Measurements from ENCODE around the gene CNOT10.
"Not testable (repeated sequence)": the region's sequence is repeated elsewhere in the genome, so short reads cannot be mapped to it uniquely, and the experiment has no call there.

CNOT10 gene

GRCh38 chr3:32684800-32685542 is at the start of gene CNOT10:
Gene CNOT10 (plus strand): TSS chr3:32685188. CDS start chr3:32685461, 273 bp downstream.
- peaks cover 0 to 3% (median 0%) of the 10 kb centered on the region in 5 donors for H3K36me3 ChIP-seq (ENCODE audit: control insufficient read depth in 5 of 5, insufficient read depth in 5 of 5, low read length in 5 of 5)
- peak within 1 kb of the TSS; percentile 72 to 92 (median 87) for H3K4me3 ChIP-seq (ENCODE audit: low read depth in 1 of 5, low read length in 5 of 5)
- peaks cover 0 to 2% (median 0%) of the 10 kb centered on the region in 5 donors for H3K9me3 ChIP-seq (ENCODE audit: control insufficient read depth in 5 of 5, low read length in 5 of 5)
- peak within 1 kb of the TSS; percentile 84 for H3K27ac ChIP-seq (ENCODE audit: low read depth, low read length)
- H3K27me3 ChIP-seq (ENCODE audit: control insufficient read depth in 5 of 5, insufficient read depth in 4 of 5, low read length in 5 of 5) = no peaks in the 10 kb centered on the region
- peaks cover 7 to 22% (median 17%) of the 10 kb centered on the region in 5 donors for H3K4me1 ChIP-seq (ENCODE audit: control insufficient read depth in 5 of 5, insufficient read depth in 5 of 5, low read length in 5 of 5)
- H3K9ac ChIP-seq (ENCODE audit: low read length in 5 of 5) = peak within 1 kb of the TSS; percentile 20 to 81 (median 70)

DNA sequence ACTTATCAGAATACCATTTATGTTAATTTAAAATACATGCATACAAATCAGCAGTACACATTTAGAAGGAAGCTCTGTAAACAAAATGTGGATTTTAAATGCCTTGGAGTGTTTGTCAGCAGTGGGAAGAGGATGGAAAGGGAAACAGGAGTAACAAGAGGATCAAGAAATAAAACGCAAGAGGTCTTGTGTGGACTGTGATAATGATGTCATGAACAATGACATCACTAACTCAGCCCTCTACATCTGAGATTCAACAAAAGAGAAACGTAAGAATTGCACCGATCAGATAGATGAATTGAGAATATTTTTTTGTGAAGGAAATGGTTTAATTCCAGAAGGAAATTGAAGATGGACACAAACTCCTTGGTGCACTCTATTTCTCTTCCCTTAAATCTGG is 44.0 kb upstream of the CNOT10 start:
- no peaks in the 10 kb centered on the region for H3K4me1 ChIP-seq (ENCODE audit: control insufficient read depth in 5 of 5, insufficient read depth in 5 of 5, low read length in 5 of 5)
- H3K4me3 ChIP-seq (ENCODE audit: low read depth in 1 of 5, low read length in 5 of 5) = no peak overlapping the region
- no peak overlapping the region for H3K27ac ChIP-seq (ENCODE audit: low read depth, low read length)
- no peaks in the 10 kb centered on the region for H3K9me3 ChIP-seq (ENCODE audit: control insufficient read depth in 5 of 5, low read length in 5 of 5)
- peaks cover 0 to 4% (median 0%) of the 10 kb centered on the region in 5 donors for H3K27me3 ChIP-seq (ENCODE audit: control insufficient read depth in 5 of 5, insufficient read depth in 4 of 5, low read length in 5 of 5)
- no peaks in the 10 kb centered on the region for H3K36me3 ChIP-seq (ENCODE audit: control insufficient read depth in 5 of 5, insufficient read depth in 5 of 5, low read length in 5 of 5)
- H3K9ac ChIP-seq (ENCODE audit: low read length in 5 of 5) = no peak overlapping the region

- H3K9me3 ChIP-seq (ENCODE audit: control insufficient read depth in 5 of 5, low read length in 5 of 5) = no peaks in the 10 kb centered on the region
- H3K9ac ChIP-seq (ENCODE audit: low read length in 5 of 5) = no peak overlapping the region
- H3K27ac ChIP-seq (ENCODE audit: low read depth, low read length) = no peak overlapping the region
- H3K4me1 ChIP-seq (ENCODE audit: control insufficient read depth in 5 of 5, insufficient read depth in 5 of 5, low read length in 5 of 5) = no peaks in the 10 kb centered on the region
- peaks cover 0 to 4% (median 0%) of the 10 kb centered on the region in 5 donors for H3K27me3 ChIP-seq (ENCODE audit: control insufficient read depth in 5 of 5, insufficient read depth in 4 of 5, low read length in 5 of 5)
- no peaks in the 10 kb centered on the region for H3K36me3 ChIP-seq (ENCODE audit: control insufficient read depth in 5 of 5, insufficient read depth in 5 of 5, low read length in 5 of 5)
- no peak overlapping the region for H3K4me3 ChIP-seq (ENCODE audit: low read depth in 1 of 5, low read length in 5 of 5)
These were observed 43.6 kb upstream of the CNOT10 start for GRCh38 chr3:32641356-32641755.

GRCh38 chr3:32643354-32643753 is 41.6 kb upstream of the CNOT10 start:
- Histone ChIP-seq H3K9ac (ENCODE audit: low read length in 5 of 5) (no peak overlapping the region), H3K27me3 (ENCODE audit: control insufficient read depth in 5 of 5, insufficient read depth in 4 of 5, low read length in 5 of 5) (peaks cover 0 to 4% (median 0%) of the 10 kb centered on the region in 5 donors)

DNA sequence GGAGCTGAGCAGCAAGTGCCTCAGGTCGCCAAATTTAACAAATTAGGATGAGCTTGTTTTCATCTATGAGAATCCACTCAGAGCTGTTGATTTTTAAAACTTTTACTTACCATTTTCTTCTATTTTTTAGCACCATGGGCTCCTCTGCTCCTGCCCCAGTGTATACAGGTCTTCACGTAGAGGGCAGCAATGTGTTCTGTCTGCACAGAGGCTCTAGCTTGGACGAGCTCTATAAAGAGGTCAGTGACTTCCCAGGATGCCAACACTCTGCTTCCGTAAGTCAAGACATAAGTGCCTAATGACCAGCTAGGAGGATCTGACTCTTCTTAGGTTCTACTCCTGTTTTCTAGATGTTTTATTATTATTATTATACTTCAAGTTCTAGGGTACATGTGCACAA is 41.2 kb upstream of the CNOT10 start:
- peaks cover 0 to 4% (median 0%) of the 10 kb centered on the region in 5 donors for H3K27me3 ChIP-seq (ENCODE audit: control insufficient read depth in 5 of 5, insufficient read depth in 4 of 5, low read length in 5 of 5)
- no peak overlapping the region for H3K9ac ChIP-seq (ENCODE audit: low read length in 5 of 5)
- H3K9me3 ChIP-seq (ENCODE audit: control insufficient read depth in 5 of 5, low read length in 5 of 5) = no peaks in the 10 kb centered on the region
- H3K36me3 ChIP-seq (ENCODE audit: control insufficient read depth in 5 of 5, insufficient read depth in 5 of 5, low read length in 5 of 5) = no peaks in the 10 kb centered on the region
- H3K27ac ChIP-seq (ENCODE audit: low read depth, low read length) = no peak overlapping the region
- no peaks in the 10 kb centered on the region for H3K4me1 ChIP-seq (ENCODE audit: control insufficient read depth in 5 of 5, insufficient read depth in 5 of 5, low read length in 5 of 5)
- no peak overlapping the region for H3K4me3 ChIP-seq (ENCODE audit: low read depth in 1 of 5, low read length in 5 of 5)

More at GRCh38 chr3:32643354-32643753, 41.6 kb upstream of the CNOT10 start:
- Histone ChIP-seq H3K27ac (ENCODE audit: low read depth, low read length) (no peak overlapping the region), H3K36me3 (ENCODE audit: control insufficient read depth in 5 of 5, insufficient read depth in 5 of 5, low read length in 5 of 5) (no peaks in the 10 kb centered on the region), H3K4me3 (ENCODE audit: low read depth in 1 of 5, low read length in 5 of 5) (no peak overlapping the region), H3K9me3 (ENCODE audit: control insufficient read depth in 5 of 5, low read length in 5 of 5) (no peaks in the 10 kb centered on the region), H3K4me1 (ENCODE audit: control insufficient read depth in 5 of 5, insufficient read depth in 5 of 5, low read length in 5 of 5) (no peaks in the 10 kb centered on the region)

DNA sequence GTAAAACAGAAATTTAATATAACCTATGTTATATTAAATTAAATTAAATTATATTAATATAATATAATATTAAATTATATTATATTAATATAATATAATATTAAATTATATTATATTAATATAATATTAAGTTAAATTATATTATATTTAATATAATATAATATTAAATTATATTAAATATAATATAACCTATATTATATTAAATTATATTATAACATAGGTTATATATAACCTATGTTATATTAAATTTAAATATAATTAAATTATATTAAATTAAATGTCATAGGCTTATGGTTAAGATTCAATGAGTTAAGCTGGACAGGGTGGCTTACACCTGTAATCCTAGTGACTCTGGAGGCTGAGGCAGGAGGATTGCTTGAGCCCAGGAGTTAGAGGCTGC is 40.6 kb upstream of the CNOT10 start:
- H3K9ac ChIP-seq (ENCODE audit: low read length in 5 of 5) = no peak overlapping the region
- H3K4me3 ChIP-seq (ENCODE audit: low read depth in 1 of 5, low read length in 5 of 5) = no peak overlapping the region
- H3K36me3 ChIP-seq (ENCODE audit: control insufficient read depth in 5 of 5, insufficient read depth in 5 of 5, low read length in 5 of 5) = no peaks in the 10 kb centered on the region
- peaks cover 0 to 4% (median 0%) of the 10 kb centered on the region in 5 donors for H3K27me3 ChIP-seq (ENCODE audit: control insufficient read depth in 5 of 5, insufficient read depth in 4 of 5, low read length in 5 of 5)
- no peak overlapping the region for H3K27ac ChIP-seq (ENCODE audit: low read depth, low read length)
- no peaks in the 10 kb centered on the region for H3K4me1 ChIP-seq (ENCODE audit: control insufficient read depth in 5 of 5, insufficient read depth in 5 of 5, low read length in 5 of 5)
- no peaks in the 10 kb centered on the region for H3K9me3 ChIP-seq (ENCODE audit: control insufficient read depth in 5 of 5, low read length in 5 of 5)

GRCh38 chr3:32646761-32647160 is 38.2 kb upstream of the CNOT10 start:
- Histone ChIP-seq H3K27ac (ENCODE audit: low read depth, low read length) (no peak overlapping the region), H3K9me3 (ENCODE audit: control insufficient read depth in 5 of 5, low read length in 5 of 5) (no peaks in the 10 kb centered on the region)

DNA sequence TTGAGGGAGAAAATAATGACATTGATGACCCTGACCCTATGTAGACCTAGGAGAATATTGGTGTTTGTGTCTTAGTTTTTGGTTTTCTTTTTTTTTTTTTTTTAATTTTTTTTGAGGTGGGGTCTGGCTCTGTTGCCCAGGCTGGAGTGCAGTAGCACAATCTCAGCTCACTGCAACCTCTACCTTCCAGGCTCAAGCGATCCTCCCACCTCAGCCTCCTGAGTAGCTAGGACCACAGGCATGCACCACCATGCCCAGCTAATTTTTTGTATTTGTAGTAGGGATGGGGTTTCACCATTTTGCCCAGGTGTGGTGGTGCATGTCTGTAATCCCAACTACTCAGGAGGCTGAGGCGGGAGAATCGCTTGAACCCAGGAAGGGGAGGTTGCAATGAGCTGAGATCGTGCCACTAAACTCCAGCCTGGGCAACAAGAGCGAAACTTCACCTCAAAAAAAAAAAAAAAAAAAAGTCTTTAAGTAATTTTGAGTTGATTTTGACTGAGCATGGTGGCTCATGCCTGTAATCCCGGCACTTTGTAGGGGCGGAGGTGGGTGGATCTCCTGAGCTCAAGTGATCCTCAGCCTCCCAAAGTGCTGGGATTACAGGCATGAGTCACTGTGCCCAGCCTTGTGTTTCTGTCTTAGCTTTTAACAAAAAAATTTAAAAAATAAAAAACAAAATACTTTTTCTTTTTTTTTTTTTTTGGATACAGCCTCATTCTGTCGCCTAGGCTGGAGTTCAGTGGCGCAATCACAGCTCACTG is 32.5 kb upstream of the CNOT10 start:
- not testable (repeated sequence) for H3K4me1 ChIP-seq (ENCODE audit: control insufficient read depth in 5 of 5, insufficient read depth in 5 of 5, low read length in 5 of 5); H3K9me3 ChIP-seq (ENCODE audit: control insufficient read depth in 5 of 5, low read length in 5 of 5); H3K36me3 ChIP-seq (ENCODE audit: control insufficient read depth in 5 of 5, insufficient read depth in 5 of 5, low read length in 5 of 5); H3K9ac ChIP-seq (ENCODE audit: low read length in 5 of 5); H3K27me3 ChIP-seq (ENCODE audit: control insufficient read depth in 5 of 5, insufficient read depth in 4 of 5, low read length in 5 of 5); H3K27ac ChIP-seq (ENCODE audit: low read depth, low read length); H3K4me3 ChIP-seq (ENCODE audit: low read depth in 1 of 5, low read length in 5 of 5)

More at GRCh38 chr3:32646761-32647160, 38.2 kb upstream of the CNOT10 start:
- Histone ChIP-seq H3K9ac (ENCODE audit: low read length in 5 of 5) (no peak overlapping the region), H3K36me3 (ENCODE audit: control insufficient read depth in 5 of 5, insufficient read depth in 5 of 5, low read length in 5 of 5) (no peaks in the 10 kb centered on the region), H3K4me1 (ENCODE audit: control insufficient read depth in 5 of 5, insufficient read depth in 5 of 5, low read length in 5 of 5) (no peaks in the 10 kb centered on the region), H3K4me3 (ENCODE audit: low read depth in 1 of 5, low read length in 5 of 5) (no peak overlapping the region), H3K27me3 (ENCODE audit: control insufficient read depth in 5 of 5, insufficient read depth in 4 of 5, low read length in 5 of 5) (peaks cover 0 to 4% (median 0%) of the 10 kb centered on the region in 5 donors)

DNA sequence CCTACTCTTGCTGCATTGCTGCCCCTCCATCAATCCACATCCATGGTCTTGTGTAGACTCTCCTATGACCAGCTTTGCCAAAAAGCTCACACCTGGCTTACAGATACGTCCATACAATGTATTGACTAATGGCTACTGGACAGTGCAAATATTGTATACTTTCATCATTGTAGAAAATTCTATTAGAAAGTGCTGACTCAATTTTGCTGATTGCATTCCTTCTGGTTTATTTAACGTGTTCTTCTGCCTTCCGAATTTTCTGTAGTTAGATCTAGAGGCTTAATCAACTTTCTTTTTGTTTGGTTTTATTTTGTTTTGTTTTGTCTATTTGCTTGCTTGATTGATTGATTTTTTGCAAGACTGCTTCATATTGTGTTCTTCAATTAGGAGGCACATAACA is 29.8 kb upstream of the CNOT10 start:
- H3K9me3 ChIP-seq (ENCODE audit: control insufficient read depth in 5 of 5, low read length in 5 of 5) = no peaks in the 10 kb centered on the region
- H3K4me3 ChIP-seq (ENCODE audit: low read depth in 1 of 5, low read length in 5 of 5) = no peak overlapping the region
- no peaks in the 10 kb centered on the region for H3K4me1 ChIP-seq (ENCODE audit: control insufficient read depth in 5 of 5, insufficient read depth in 5 of 5, low read length in 5 of 5)
- H3K27me3 ChIP-seq (ENCODE audit: control insufficient read depth in 5 of 5, insufficient read depth in 4 of 5, low read length in 5 of 5) = peaks cover 0 to 13% (median 3%) of the 10 kb centered on the region in 5 donors
- no peaks in the 10 kb centered on the region for H3K36me3 ChIP-seq (ENCODE audit: control insufficient read depth in 5 of 5, insufficient read depth in 5 of 5, low read length in 5 of 5)
- H3K9ac ChIP-seq (ENCODE audit: low read length in 5 of 5) = no peak overlapping the region
- no peak overlapping the region for H3K27ac ChIP-seq (ENCODE audit: low read depth, low read length)

GRCh38 chr3:32660634-32661033 is 24.4 kb upstream of the CNOT10 start:
- no peaks in the 10 kb centered on the region for H3K36me3 ChIP-seq (ENCODE audit: control insufficient read depth in 5 of 5, insufficient read depth in 5 of 5, low read length in 5 of 5)
- H3K4me3 ChIP-seq (ENCODE audit: low read depth in 1 of 5, low read length in 5 of 5) = no peak overlapping the region
- H3K27ac ChIP-seq (ENCODE audit: low read depth, low read length) = no peak overlapping the region
- H3K4me1 ChIP-seq (ENCODE audit: control insufficient read depth in 5 of 5, insufficient read depth in 5 of 5, low read length in 5 of 5) = no peaks in the 10 kb centered on the region
- no peak overlapping the region for H3K9ac ChIP-seq (ENCODE audit: low read length in 5 of 5)
- H3K9me3 ChIP-seq (ENCODE audit: control insufficient read depth in 5 of 5, low read length in 5 of 5) = no peaks in the 10 kb centered on the region
- peaks cover 0 to 10% (median 3%) of the 10 kb centered on the region in 5 donors for H3K27me3 ChIP-seq (ENCODE audit: control insufficient read depth in 5 of 5, insufficient read depth in 4 of 5, low read length in 5 of 5)
